GM21619 (cell line): ENCODE measurements around the gene ADGRG6.
"Not testable (repeated sequence)": the region's sequence is repeated elsewhere in the genome, so short reads cannot be mapped to it uniquely, and the experiment has no call there.

ENCODE experiments used
- ATAC-seq: cut with Tn5 transposase; IDR thresholded peaks from one replicate; pipeline ENCODE4 v1.9.1; 2021; ENCODE audit not compliant: unreplicated experiment

The ADGRG6 gene

GRCh38 chr6:142343938-142344337 lies 42.1 kb downstream of the ADGRG6 start:
- no peak for ATAC-seq

- ATAC-seq = no peak
Observed at GRCh38 chr6:142345261-142345660, 43.5 kb downstream of the ADGRG6 start.

- ATAC-seq = not testable (repeated sequence)
Observed at GRCh38 chr6:142346166-142346565, 44.4 kb downstream of the ADGRG6 start.

- no peak for ATAC-seq
Observed at GRCh38 chr6:142349215-142349823, 47.5 kb downstream of the ADGRG6 start.

- ATAC-seq = no peak
Observed at GRCh38 chr6:142350309-142350708, 48.5 kb downstream of the ADGRG6 start.

GRCh38 chr6:142353690-142354089 lies 51.9 kb downstream of the ADGRG6 start:
- ATAC-seq = no peak

- ATAC-seq = no peak
Observed at GRCh38 chr6:142354650-142355049, 52.8 kb downstream of the ADGRG6 start.

GRCh38 chr6:142355520-142356174 lies 53.8 kb downstream of the ADGRG6 start:
- ATAC-seq = no peak

GRCh38 chr6:142356201-142356883 lies 54.5 kb downstream of the ADGRG6 start:
- no peak for ATAC-seq

- ATAC-seq = no peak
Observed at GRCh38 chr6:142356884-142357225, 55.0 kb downstream of the ADGRG6 start.

GRCh38 chr6:142357879-142358278 lies 56.1 kb downstream of the ADGRG6 start:
- ATAC-seq = no peak

- ATAC-seq = no peak
Observed at GRCh38 chr6:142359271-142359960, 57.6 kb downstream of the ADGRG6 start.

- ATAC-seq = no peak
Observed at GRCh38 chr6:142361345-142361744, 59.5 kb downstream of the ADGRG6 start.

GRCh38 chr6:142361779-142362750 lies 60.3 kb downstream of the ADGRG6 start:
- ATAC-seq = no peak

GRCh38 chr6:142367061-142367460 lies 65.3 kb downstream of the ADGRG6 start:
- ATAC-seq = no peak

- ATAC-seq = no peak
Observed at GRCh38 chr6:142367501-142368018, 65.8 kb downstream of the ADGRG6 start.

- ATAC-seq = no peak
Observed at GRCh38 chr6:142369266-142369665, 67.5 kb downstream of the ADGRG6 start.

GRCh38 chr6:142372348-142372747 lies 70.5 kb downstream of the ADGRG6 start:
- ATAC-seq = no peak

GRCh38 chr6:142373268-142374090 lies 71.7 kb downstream of the ADGRG6 start:
- no peak for ATAC-seq
